H1 (cell line): ENCODE measurements around the gene ARPP21. TPM values are rescaled to one million over a fixed set of nuclear protein-coding genes. Genes with fewer than 3 reads are reported as not detected.

Experiments used
- CTCF ChIA-PET: fragments of 300-600 bp; sonication (Branson Sonifier 250); formaldehyde crosslinking; loops from one replicate; lab custom pipeline; 2021; ENCODE audit not compliant: partially characterized antibody; lab: Charles Lee
- POLR2A ChIA-PET: fragments of 300-600 bp; sonication (Branson Sonifier 250); formaldehyde crosslinking; loops from one replicate; lab custom pipeline; 2021; ENCODE audit warnings: inconsistent platforms; ENCODE audit not compliant: partially characterized antibody; lab: Charles Lee
- DNase-seq, 2 experiments: peaks; one replicate each; pipeline versions ENCODE4 v3.0.0 to v3.0.0-alpha.2; 2010 to 2022; ENCODE audit warnings: low spot score in 2 of 2, low read depth in 1 of 2, mixed read lengths in 1 of 2
- FAIRE-seq: peaks from 2 replicates; lab custom pipeline; 2011; peaks lifted over from hg19 to GRCh38; lab: Jason Lieb, UNC
- H2AFZ ChIP-seq: 2 replicates; pipeline ENCODE4 v1.8.1; 2012; ENCODE audit warnings: low read length, inconsistent platforms
- H2AK5ac ChIP-seq: 2 replicates; pipeline ENCODE4 v1.6.1; 2013; ENCODE audit warnings: low read depth, low read length
- H2BK120ac ChIP-seq: replicated peaks from 2 replicates; pipeline ENCODE3; 2013; ENCODE audit warnings: low read depth, low read length, inconsistent platforms
- H2BK12ac ChIP-seq: 2 replicates; pipeline ENCODE4 v1.6.1; 2013; ENCODE audit warnings: low read depth, low read length
- H2BK15ac ChIP-seq: 2 replicates; pipeline ENCODE4 v1.6.1; 2013; ENCODE audit warnings: low read length
- H2BK20ac ChIP-seq: 2 replicates; pipeline ENCODE4 v1.6.1; 2013; ENCODE audit warnings: low read length
- H2BK5ac ChIP-seq: 2 replicates; pipeline ENCODE4 v1.6.1; 2013; ENCODE audit warnings: low read depth, low read length
- H3K14ac ChIP-seq: 2 replicates; pipeline ENCODE4 v1.6.1; 2013; ENCODE audit warnings: inconsistent platforms; ENCODE audit not compliant: insufficient read length
- H3K18ac ChIP-seq: 2 replicates; pipeline ENCODE4 v1.6.1; 2013; ENCODE audit warnings: low read length; ENCODE audit errors: extremely low read depth
- H3K23ac ChIP-seq: 2 replicates; pipeline ENCODE4 v1.6.1; 2013; ENCODE audit warnings: inconsistent platforms; ENCODE audit not compliant: insufficient read length
- H3K23me2 ChIP-seq: 2 replicates; pipeline ENCODE4 v1.6.1; 2013; ENCODE audit warnings: low read depth, low read length
- H3K27ac ChIP-seq: 2 replicates; pipeline ENCODE4 v1.6.1; 2011; ENCODE audit warnings: low read depth, low read length, inconsistent platforms
- H3K27me3 ChIP-seq, 4 experiments: replicated peaks in 1 of 4; 1 replicate in 1 of 4; 2 replicates in 3 of 4; pipeline versions ENCODE4 v1.6.1 to v1.8.1; 2011 to 2013; ENCODE audit warnings: low read length in 3 of 4, mild to moderate bottlenecking in 3 of 4, inconsistent platforms in 2 of 4, mixed read lengths in 2 of 4, moderate library complexity in 1 of 4; ENCODE audit not compliant: control insufficient read depth in 3 of 4, insufficient read depth in 3 of 4; ENCODE audit errors: extremely low read depth in 1 of 4
- H3K36me3 ChIP-seq, 4 experiments: 2 replicates each; pipeline versions ENCODE4 v1.6.1 to v1.8.1; 2011 to 2013; ENCODE audit warnings: mild to moderate bottlenecking in 4 of 4, low read length in 3 of 4, moderate library complexity in 2 of 4, control low read depth in 1 of 4, inconsistent platforms in 1 of 4; ENCODE audit not compliant: insufficient read depth in 4 of 4, control insufficient read depth in 2 of 4
- H3K4ac ChIP-seq: replicated peaks from 2 replicates; pipeline ENCODE3; 2013; ENCODE audit warnings: low read length, low read depth, mixed read lengths, inconsistent platforms; ENCODE audit not compliant: insufficient read length
- H3K4me1 ChIP-seq, 4 experiments: replicated peaks in 1 of 4; 1 replicate in 1 of 4; 2 replicates in 3 of 4; pipeline versions ENCODE4 v1.6.1 to v1.8.1; 2011 to 2013; ENCODE audit warnings: low read length in 3 of 4, inconsistent platforms in 2 of 4, mixed read lengths in 1 of 4; ENCODE audit not compliant: insufficient read depth in 4 of 4, control insufficient read depth in 3 of 4
- H3K4me2 ChIP-seq, 2 experiments: 2 replicates each; pipeline versions ENCODE4 v1.6.1 to v1.8.1; 2011 to 2013; ENCODE audit warnings: low read depth in 2 of 2, low read length in 2 of 2, control low read depth in 1 of 2, inconsistent platforms in 1 of 2, mild to moderate bottlenecking in 1 of 2; ENCODE audit not compliant: insufficient read depth in 1 of 2
- H3K4me3 ChIP-seq, 4 experiments: fragments of 200-600, 300-600 bp in 1 of 4; sonication (generic), shearing (Covaris generic), sonication (Bioruptor Twin) in 1 of 4; 2 replicates each; pipeline versions ENCODE4 v1.5.1 to v1.8.1; 2011 to 2016; ENCODE audit warnings: low read length in 4 of 4, low read depth in 3 of 4, control low read depth in 2 of 4, inconsistent platforms in 2 of 4, mild to moderate bottlenecking in 2 of 4, mixed read lengths in 1 of 4, moderate library complexity in 1 of 4; ENCODE audit not compliant: insufficient read depth in 2 of 4; ENCODE audit errors: extremely low read depth in 1 of 4
- H3K56ac ChIP-seq: replicated peaks from 2 replicates; pipeline ENCODE3; 2013; ENCODE audit warnings: low read depth, mild to moderate bottlenecking, mixed read lengths, low read length, inconsistent platforms; ENCODE audit not compliant: insufficient read length
- H3K79me1 ChIP-seq: 2 replicates; pipeline ENCODE4 v1.6.1; 2013; ENCODE audit warnings: low read depth, low read length, control low read depth
- H3K79me2 ChIP-seq, 2 experiments: 2 replicates each; pipeline versions ENCODE4 v1.6.1 to v1.8.1; 2012 to 2013; ENCODE audit warnings: low read length in 2 of 2, mild to moderate bottlenecking in 2 of 2, inconsistent platforms in 1 of 2; ENCODE audit not compliant: insufficient read depth in 2 of 2, control insufficient read depth in 1 of 2
- H3K9ac ChIP-seq, 4 experiments: replicated peaks in 1 of 4; 1 replicate in 1 of 4; 2 replicates in 3 of 4; pipeline versions ENCODE4 v1.6.1 to v1.8.1; 2011 to 2013; ENCODE audit warnings: low read depth in 3 of 4, low read length in 3 of 4, control low read depth in 2 of 4, mild to moderate bottlenecking in 2 of 4, moderate library complexity in 2 of 4, inconsistent platforms in 1 of 4; ENCODE audit errors: extremely low read depth in 1 of 4
- H3K9me3 ChIP-seq, 2 experiments: 2 replicates each; pipeline versions ENCODE4 v1.6.1 to v1.8.1; 2012 to 2013; ENCODE audit warnings: mild to moderate bottlenecking in 2 of 2, moderate library complexity in 2 of 2, control low read depth in 1 of 2, inconsistent platforms in 1 of 2, low read depth in 1 of 2, low read length in 1 of 2, mixed read lengths in 1 of 2; ENCODE audit not compliant: insufficient read depth in 2 of 2
- H4K20me1 ChIP-seq, 2 experiments: replicated peaks in 1 of 2; 2 replicates each; pipeline versions ENCODE3 to v1.8.1; 2011 to 2013; ENCODE audit warnings: inconsistent platforms in 2 of 2, low read length in 2 of 2, mild to moderate bottlenecking in 1 of 2; ENCODE audit not compliant: insufficient read depth in 2 of 2, control insufficient read depth in 1 of 2
- H4K5ac ChIP-seq: 2 replicates; pipeline ENCODE4 v1.6.1; 2013; ENCODE audit warnings: low read length, low read depth, mixed read lengths, inconsistent platforms; ENCODE audit not compliant: insufficient read length
- H4K8ac ChIP-seq: 2 replicates; pipeline ENCODE4 v1.8.0; 2013; ENCODE audit warnings: mild to moderate bottlenecking, moderate library complexity, low read length, inconsistent platforms; ENCODE audit not compliant: insufficient read depth; ENCODE audit errors: extremely low read depth
- H4K91ac ChIP-seq: replicated peaks from 2 replicates; pipeline ENCODE3; 2013; ENCODE audit warnings: low read length, mixed read lengths, inconsistent platforms; ENCODE audit not compliant: insufficient read length
- NANOG ChIP-seq: IDR thresholded peaks from 2 replicates; pipeline ENCODE4 v1.6.1; 2011; ENCODE audit warnings: low read length, low read depth, mild to moderate bottlenecking, inconsistent platforms; ENCODE audit not compliant: insufficient read depth, poor library complexity, severe bottlenecking
- TAF7 ChIP-seq: optimal IDR thresholded peaks from 2 replicates; pipeline ENCODE3; 2011; ENCODE audit warnings: low read depth, mild to moderate bottlenecking, inconsistent platforms, low read length, moderate library complexity, borderline replicate concordance
- WGBS, 2 experiments: shearing (Covaris generic) in 1 of 2; methylation state at CpG; one replicate each; pipeline versions ENCODE4 v1.1.6 to v1.1.7; 2013 to 2015; ENCODE audit warnings: low lambda C conversion rate in 2 of 2, mixed read lengths in 2 of 2, inconsistent platforms in 1 of 2, low coverage in 1 of 2, missing lambda C conversion rate in 1 of 2; ENCODE audit not compliant: insufficient replicate concordance in 2 of 2, insufficient coverage in 1 of 2, insufficient read length in 1 of 2; ENCODE audit errors: extremely low coverage in 1 of 2, missing lambda C conversion rate in 1 of 2; 5-methylcytosine and 5-hydroxymethylcytosine counted together
- polyA plus RNA-seq, 7 experiments: library from polyadenylated mRNA; depleted of rRNA in 3 of 7; stranded (reverse) in 5 of 7; unstranded in 2 of 7; fragments of >200 nt in 5 of 7; fragments of 200-250 nt in 2 of 7; gene quantifications; 1 replicate in 5 of 7; 2 replicates in 1 of 7; 4 replicates in 1 of 7; pipeline versions ENCODE4 v1.2.1 to v1.2.3, GENCODE V29; 2011 to 2013; ENCODE audit warnings: missing spikeins in 2 of 7, mixed read lengths in 2 of 7
- total RNA-seq: library from RNA; stranded (reverse); fragmentation: NEBNext Ultra II Directional; extraction: Animal tissue kit (Norgen Biotek cat#: 25700); gene quantifications from 2 replicates; pipeline ENCODE4 v1.2.1, GENCODE V29; 2021
- TF ChIP-seq, protein P1 (sequence below): IDR thresholded peaks from 2 replicates; pipeline ENCODE4 v1.6.1; 2011; ENCODE audit warnings: low read depth, mild to moderate bottlenecking, low read length; ENCODE audit not compliant: insufficient read depth

Gene ARPP21
- total and polyA plus RNA-seq, 2 of the 8 experiments (the other 6 are each of a cell fraction or from before 2014, with no cell fraction given): not detected

DNA sequence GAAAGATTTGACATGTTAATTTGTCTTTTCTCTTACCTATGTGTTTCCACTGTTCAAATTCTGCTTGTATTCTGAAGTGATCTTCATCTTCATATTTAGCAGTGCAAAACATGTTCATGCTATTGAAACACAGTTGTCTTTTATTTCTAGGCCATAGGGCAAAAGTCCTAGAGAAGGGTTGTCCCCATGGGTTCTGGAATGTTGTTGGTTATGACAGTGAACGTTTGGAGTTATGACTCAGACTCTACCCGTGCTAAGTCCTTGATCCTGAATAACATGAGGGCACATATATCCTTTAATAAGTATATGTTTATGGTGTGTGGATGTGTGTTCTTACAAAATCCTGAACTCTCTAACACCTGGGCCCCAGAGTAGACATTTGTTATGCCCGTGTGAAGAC is 23.0 kb upstream of the ARPP21 start:
- WGBS, 2 experiments: 89% methylated on average over 3 of the region's 3 CpGs; no CpG with 5 or more reads in 1 of the 2 experiments
- Histone ChIP-seq H3K27ac (no peak overlapping the region), H3K9ac (no peak overlapping the region), H3K79me2 (no peaks in the 10 kb centered on the region), H3K4me1 (no peaks in the 10 kb centered on the region), H3K36me3 (no peaks in the 10 kb centered on the region), H2BK12ac (no peak overlapping the region), H2AK5ac (no peak overlapping the region), H4K91ac (no peak overlapping the region), H4K20me1 (no peaks in the 10 kb centered on the region), H3K14ac (no peak overlapping the region), H2BK20ac (no peak overlapping the region), H3K4me3 (no peak overlapping the region), H3K4ac (no peak overlapping the region), H3K27me3 (no peaks in the 10 kb centered on the region), H2BK5ac (no peak overlapping the region), H4K8ac (no peak overlapping the region), H3K56ac (no peak overlapping the region), H3K79me1 (no peaks in the 10 kb centered on the region), H2BK15ac (no peak overlapping the region), H4K5ac (no peak overlapping the region), H3K23me2 (no peaks in the 10 kb centered on the region), H3K9me3 (no peaks in the 10 kb centered on the region), H3K23ac (no peak overlapping the region), H3K18ac (no peak overlapping the region), H3K4me2 (no peak overlapping the region), H2AFZ (no peak overlapping the region), H2BK120ac (no peak overlapping the region)
- DNase-seq: no peak
- no peak for FAIRE-seq
- TF ChIP-seq TAF7 (no peak), NANOG (no peak)
- TF ChIP-seq, protein P1, sequence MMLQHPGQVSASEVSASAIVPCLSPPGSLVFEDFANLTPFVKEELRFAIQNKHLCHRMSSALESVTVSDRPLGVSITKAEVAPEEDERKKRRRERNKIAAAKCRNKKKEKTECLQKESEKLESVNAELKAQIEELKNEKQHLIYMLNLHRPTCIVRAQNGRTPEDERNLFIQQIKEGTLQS: no peak
- ChIA-PET POLR2A (no interaction called here), CTCF (no interaction called here)
